CD4-positive, alpha-beta T cell (primary cell): Measurements from ENCODE around the gene JPH4. TPM values are rescaled to one million over a fixed set of nuclear protein-coding genes. Genes with fewer than 3 reads are reported as not detected.

Source experiments
- ATAC-seq: fragments of 200-7000 bp; cut with Tn5 transposase; one replicate; pipeline ENCODE4 v1.10.0; 2022; ENCODE audit warnings: mild to moderate bottlenecking; ENCODE audit not compliant: poor library complexity
- CTCF ChIA-PET: fragments of 350-600 bp; sonication (Branson Sonifier 250); formaldehyde crosslinking; loops from one replicate; lab custom pipeline; 2021; ENCODE audit warnings: antibody characterized with exemption, inconsistent platforms; lab: Charles Lee
- POLR2A ChIA-PET: fragments of 350-600 bp; sonication (Branson Sonifier 250); formaldehyde crosslinking; loops from one replicate; lab custom pipeline; 2021; ENCODE audit warnings: antibody characterized with exemption, inconsistent platforms; lab: Charles Lee
- DNase-seq, 14 experiments: peaks; one replicate each; pipeline ENCODE4 v3.0.0-alpha.2; 2013 to 2020; ENCODE audit warnings: mixed read lengths in 2 of 14
- H3K27ac ChIP-seq, 2 donors: one replicate each; pipeline versions ENCODE4 v1.5.1 to v1.7.0; 2013; ENCODE audit warnings: low read length in 2 of 2, low read depth in 1 of 2, mild to moderate bottlenecking in 1 of 2
- H3K27me3 ChIP-seq, 2 experiments: 1 replicate in 1 of 2; 2 replicates in 1 of 2; pipeline versions ENCODE4 v1.6.1 to v1.7.0; 2013; ENCODE audit warnings: low read length in 2 of 2, control low read depth in 1 of 2, mild to moderate bottlenecking in 1 of 2, moderate library complexity in 1 of 2; ENCODE audit not compliant: insufficient read depth in 2 of 2, control insufficient read depth in 1 of 2
- H3K36me3 ChIP-seq: one replicate; pipeline ENCODE4 v1.6.1; 2013; ENCODE audit warnings: low read length, control low read depth; ENCODE audit not compliant: insufficient read depth
- H3K4me1 ChIP-seq: one replicate; pipeline ENCODE4 v1.6.1; 2013; ENCODE audit warnings: low read length, control low read depth; ENCODE audit not compliant: insufficient read depth
- H3K4me3 ChIP-seq: one replicate; pipeline ENCODE4 v1.5.1; 2013; ENCODE audit warnings: mild to moderate bottlenecking, low read length, moderate library complexity
- H3K9me3 ChIP-seq, 2 experiments: 1 replicate in 1 of 2; 2 replicates in 1 of 2; pipeline versions ENCODE4 v1.6.1 to v1.7.0; 2013; ENCODE audit warnings: low read length in 2 of 2, mild to moderate bottlenecking in 2 of 2, control low read depth in 1 of 2, moderate library complexity in 1 of 2; ENCODE audit not compliant: control insufficient read depth in 1 of 2, insufficient read depth in 1 of 2
- H3K27ac Mint-ChIP-seq: one replicate; pipeline ENCODE4 v1.8.0; 2020; ENCODE audit warnings: mixed read lengths
- H3K27me3 Mint-ChIP-seq: one replicate; pipeline ENCODE4 v1.8.0; 2021; ENCODE audit warnings: mixed read lengths
- H3K36me3 Mint-ChIP-seq: one replicate; pipeline ENCODE4 v1.8.0; 2021; ENCODE audit warnings: low read depth, mixed read lengths
- H3K4me1 Mint-ChIP-seq: one replicate; pipeline ENCODE4 v1.8.0; 2021; ENCODE audit warnings: low read depth, mixed read lengths
- H3K4me3 Mint-ChIP-seq: one replicate; pipeline ENCODE4 v1.8.0; 2020; ENCODE audit warnings: mild to moderate bottlenecking, mixed read lengths
- H3K9me3 Mint-ChIP-seq: one replicate; pipeline ENCODE4 v1.8.0; 2020; ENCODE audit warnings: mixed read lengths
- intact Hi-C, 2 experiments: fragments of 100-400 bp; cut with DNase I in 1 of 2; cut with micrococcal nuclease in 1 of 2; formaldehyde crosslinking; loops; one replicate each; pipeline versions ENCODE4 v1.15.1 to v1.9.0; 2023 to 2025; cut with DNase I, micrococcal nuclease
- total RNA-seq, 174 experiments: library from RNA in 2 of 174; stranded (reverse) in 2 of 174; gene quantifications; one replicate each; pipeline ENCODE4 v1.2.3 and lab custom pipeline; 2021 to 2026
- TF ChIP-seq, protein P1 (sequence below): fragments of 200-600 bp; IDR thresholded peaks from one replicate; pipeline ENCODE4 v1.8.0; 2022; ENCODE audit warnings: antibody characterized with exemption, mild to moderate bottlenecking

Gene JPH4
- total RNA-seq, 2 experiments from 2014 or later, result not detected

DNA sequence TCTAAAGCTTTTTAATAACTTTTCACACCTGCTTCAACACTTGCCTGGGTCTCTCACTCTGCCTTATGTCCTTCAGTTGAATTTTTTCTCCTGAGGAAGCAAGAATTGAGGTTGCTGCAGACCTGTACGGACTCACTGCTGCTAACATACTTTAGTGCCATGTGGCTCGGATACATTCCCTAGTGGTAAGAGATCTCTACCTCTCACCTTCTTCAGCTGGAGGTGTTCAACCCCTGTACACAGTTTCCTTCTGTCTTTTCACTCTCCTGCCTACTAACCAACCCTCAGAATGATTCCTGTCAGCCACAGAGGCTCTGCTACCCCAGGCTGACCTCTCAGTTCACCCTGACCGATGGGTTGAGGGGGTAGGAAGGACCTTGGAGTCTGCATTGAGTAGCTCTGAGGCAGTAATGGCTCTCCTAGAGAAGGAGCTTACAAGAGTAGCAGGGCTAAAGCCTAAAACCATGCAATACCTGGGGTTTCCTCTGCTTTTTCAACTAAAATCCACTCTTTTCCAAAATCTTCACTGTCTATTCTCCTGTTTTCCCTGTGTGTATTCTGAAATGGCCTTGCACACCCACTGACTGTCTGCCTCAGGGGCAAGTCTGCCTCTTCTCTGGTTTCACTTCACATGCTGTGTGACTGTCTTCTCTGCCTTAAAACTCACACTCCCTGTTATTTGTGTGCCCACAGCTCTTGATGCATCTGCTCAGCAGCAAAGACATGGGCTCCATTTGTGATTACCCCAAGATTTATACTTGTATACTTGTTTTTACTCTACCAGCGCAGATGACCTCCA, 43.5 kb upstream of the JPH4 start:
- Mint-ChIP-seq H3K36me3 (no peaks in the 10 kb centered on the region), H3K27me3 (peaks cover 14% of the 10 kb centered on the region), H3K27ac (no peak overlapping the region), H3K4me1 (no peaks in the 10 kb centered on the region), H3K9me3 (peaks cover 6% of the 10 kb centered on the region), H3K4me3 (no peak overlapping the region)
- CTCF ChIA-PET, result no interaction called here
- DNase-seq (no peak), ATAC-seq (no peak)
- no peaks in the 10 kb centered on the region for H3K4me1 ChIP-seq
- H3K27me3 ChIP-seq, result no peaks in the 10 kb centered on the region
- TF ChIP-seq, protein P1, sequence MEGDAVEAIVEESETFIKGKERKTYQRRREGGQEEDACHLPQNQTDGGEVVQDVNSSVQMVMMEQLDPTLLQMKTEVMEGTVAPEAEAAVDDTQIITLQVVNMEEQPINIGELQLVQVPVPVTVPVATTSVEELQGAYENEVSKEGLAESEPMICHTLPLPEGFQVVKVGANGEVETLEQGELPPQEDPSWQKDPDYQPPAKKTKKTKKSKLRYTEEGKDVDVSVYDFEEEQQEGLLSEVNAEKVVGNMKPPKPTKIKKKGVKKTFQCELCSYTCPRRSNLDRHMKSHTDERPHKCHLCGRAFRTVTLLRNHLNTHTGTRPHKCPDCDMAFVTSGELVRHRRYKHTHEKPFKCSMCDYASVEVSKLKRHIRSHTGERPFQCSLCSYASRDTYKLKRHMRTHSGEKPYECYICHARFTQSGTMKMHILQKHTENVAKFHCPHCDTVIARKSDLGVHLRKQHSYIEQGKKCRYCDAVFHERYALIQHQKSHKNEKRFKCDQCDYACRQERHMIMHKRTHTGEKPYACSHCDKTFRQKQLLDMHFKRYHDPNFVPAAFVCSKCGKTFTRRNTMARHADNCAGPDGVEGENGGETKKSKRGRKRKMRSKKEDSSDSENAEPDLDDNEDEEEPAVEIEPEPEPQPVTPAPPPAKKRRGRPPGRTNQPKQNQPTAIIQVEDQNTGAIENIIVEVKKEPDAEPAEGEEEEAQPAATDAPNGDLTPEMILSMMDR, result no peak
- no peaks in the 10 kb centered on the region for H3K36me3 ChIP-seq
- H3K27ac ChIP-seq, result no peak overlapping the region
- intact Hi-C loops, result no loop called here
- POLR2A ChIA-PET, result no interaction called here
- H3K9me3 ChIP-seq, result peaks cover 4 to 15% of the 10 kb centered on the region in 2 experiments
- H3K4me3 ChIP-seq, result no peak overlapping the region

DNA sequence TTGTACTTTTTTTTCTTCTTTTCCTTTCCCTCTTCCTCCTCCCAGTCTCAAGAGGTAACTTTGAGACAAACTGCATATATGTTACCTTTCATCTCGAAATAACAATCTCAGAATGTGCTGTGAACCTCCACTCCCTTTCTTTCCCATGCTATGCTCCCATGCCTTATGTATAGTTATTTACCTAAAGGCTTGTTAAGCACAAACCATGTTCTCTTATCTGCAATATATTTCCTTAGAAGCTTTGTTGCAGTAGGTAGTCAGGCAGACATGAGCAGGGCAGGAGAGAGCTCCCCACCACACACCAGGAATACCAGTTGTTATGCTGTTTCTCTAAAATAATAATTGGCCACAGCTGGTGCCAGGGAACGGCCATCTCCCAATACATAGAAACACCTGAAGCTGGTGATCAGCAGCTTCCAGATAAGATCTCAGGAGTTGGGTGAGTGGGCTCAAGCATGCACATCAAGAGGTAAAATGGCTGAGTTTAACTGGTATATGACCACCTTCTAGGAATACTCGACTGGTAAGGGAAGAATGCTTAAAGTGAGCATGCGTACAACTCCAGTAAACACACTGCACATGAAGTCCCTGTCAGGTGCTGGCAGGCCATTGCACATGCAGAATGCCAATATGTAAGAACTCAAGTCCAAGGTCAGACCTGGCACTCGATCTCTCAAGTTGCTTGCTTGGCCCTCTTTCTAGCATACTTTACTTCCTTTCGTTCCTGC, 42.8 kb upstream of the JPH4 start:
- peaks cover 4 to 15% of the 10 kb centered on the region in 2 experiments for H3K9me3 ChIP-seq
- H3K4me1 Mint-ChIP-seq, result no peaks in the 10 kb centered on the region
- TF ChIP-seq, protein P1, result no peak
- no peak overlapping the region for H3K27ac Mint-ChIP-seq
- peaks cover 6% of the 10 kb centered on the region for H3K9me3 Mint-ChIP-seq
- H3K4me3 ChIP-seq, result no peak overlapping the region
- ATAC-seq (no peak), DNase-seq (no peak)
- ChIA-PET CTCF (no interaction called here), POLR2A (no interaction called here)
- no peaks in the 10 kb centered on the region for H3K36me3 ChIP-seq
- peaks cover 14% of the 10 kb centered on the region for H3K27me3 Mint-ChIP-seq
- no peaks in the 10 kb centered on the region for H3K4me1 ChIP-seq
- H3K36me3 Mint-ChIP-seq, result no peaks in the 10 kb centered on the region
- no peak overlapping the region for H3K27ac ChIP-seq
- H3K4me3 Mint-ChIP-seq, result no peak overlapping the region
- no peaks in the 10 kb centered on the region for H3K27me3 ChIP-seq
- intact Hi-C loops, result no loop called here

DNA sequence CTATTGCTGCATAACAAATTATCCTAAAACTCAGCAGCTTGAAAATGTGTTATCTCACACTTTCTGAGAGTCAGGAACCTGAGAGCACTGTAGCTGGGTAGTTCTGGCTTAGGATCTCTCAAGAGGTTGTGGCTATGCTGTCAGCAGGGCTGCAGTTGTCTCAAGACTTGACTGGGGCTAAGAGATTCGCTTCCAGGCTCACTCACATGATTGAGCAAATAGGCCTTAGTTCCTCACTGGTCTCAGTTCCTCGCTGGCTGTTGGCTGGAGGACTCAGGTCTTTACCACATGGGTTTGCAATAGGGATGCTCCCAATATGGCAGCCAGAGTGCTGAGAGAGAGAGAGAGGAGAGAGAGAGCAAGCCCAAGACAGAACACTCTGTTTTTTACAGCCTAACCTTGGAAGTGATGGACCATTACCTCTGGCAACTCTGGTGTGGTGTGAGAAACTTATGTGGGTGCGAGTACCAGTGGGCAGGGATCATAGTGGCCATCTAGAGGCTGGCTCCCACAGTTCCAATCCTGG, 41.6 kb upstream of the JPH4 start:
- H3K9me3 ChIP-seq, result peaks cover 4 to 13% of the 10 kb centered on the region in 2 experiments
- intact Hi-C loops, result no loop called here
- no peaks in the 10 kb centered on the region for H3K36me3 Mint-ChIP-seq
- H3K4me3 ChIP-seq, result no peak overlapping the region
- H3K4me3 Mint-ChIP-seq, result no peak overlapping the region
- ChIA-PET CTCF (no interaction called here), POLR2A (no interaction called here)
- H3K36me3 ChIP-seq, result no peaks in the 10 kb centered on the region
- H3K4me1 ChIP-seq, result no peaks in the 10 kb centered on the region
- ATAC-seq, result no peak
- H3K27me3 Mint-ChIP-seq, result peaks cover 14% of the 10 kb centered on the region
- no peak overlapping the region for H3K27ac Mint-ChIP-seq
- no peak for DNase-seq
- H3K9me3 Mint-ChIP-seq, result peaks cover 6% of the 10 kb centered on the region
- H3K27me3 ChIP-seq, result no peaks in the 10 kb centered on the region
- TF ChIP-seq, protein P1, result no peak
- no peak overlapping the region for H3K27ac ChIP-seq
- no peaks in the 10 kb centered on the region for H3K4me1 Mint-ChIP-seq
